ENCODE results near the gene CLPTM1L. TPM values are rescaled to one million over a fixed set of nuclear protein-coding genes. Genes with fewer than 3 reads are reported as not detected.

CLPTM1L gene
- total RNA-seq (2014; rRNA removed; shearing (Covaris generic)): 254 and 276 TPM in 2 replicates

GRCh38 chr5:1344975-1345838 is at the start of gene CLPTM1L:
CLPTM1L (minus strand) TSS chr5:1345099; CDS start chr5:1344841, 258 bp downstream.

GRCh38 chr5:1294835-1295649 is 49.9 kb downstream of the CLPTM1L start, which contains the start of gene TERT:
TERT (minus strand) TSS chr5:1295068; CDS start chr5:1294989, 79 bp downstream.

Small RNA genes within 50 kb of the gene (small RNA-seq; reads per million reads assigned to genes)
- not detected for gene MIR4457

Other genes starting within 250 kb of the CLPTM1L start
- gene SLC12A7, start 233.0 kb downstream of the CLPTM1L start, total RNA-seq (2014; rRNA removed; shearing (Covaris generic)): 23.5 and 31.1 TPM in 2 replicates
- gene SLC6A19, start 143.5 kb downstream of the CLPTM1L start, total RNA-seq (2014; rRNA removed; shearing (Covaris generic)): not detected in 2 replicates
- gene SLC6A18, start 119.7 kb downstream of the CLPTM1L start, total RNA-seq (2014; rRNA removed; shearing (Covaris generic)): not detected in 2 replicates
- 4.1 and 5.4 TPM in 2 replicates for gene TERT, start 50.0 kb downstream of the CLPTM1L start, total RNA-seq (2014; rRNA removed; shearing (Covaris generic))
- not detected in 2 replicates for gene SLC6A3, start 100.3 kb upstream of the CLPTM1L start, total RNA-seq (2014; rRNA removed; shearing (Covaris generic))
- gene LPCAT1, start 178.9 kb upstream of the CLPTM1L start, total RNA-seq (2014; rRNA removed; shearing (Covaris generic)): 30.6 and 36.4 TPM in 2 replicates